Astrocyte (in vitro differentiated cells and primary cell): ENCODE measurements around the gene CNKSR3. TPM values are rescaled to one million over a fixed set of nuclear protein-coding genes. Genes with fewer than 3 reads are reported as not detected.

Experiments used
- DNase-seq: peaks from one replicate; pipeline ENCODE4 v3.0.0-alpha.2; 2010; ENCODE audit warnings: low read depth
- FAIRE-seq: peaks from 2 replicates; lab custom pipeline; 2011; peaks lifted over from hg19 to GRCh38; lab: Jason Lieb, UNC
- H2AFZ ChIP-seq: 2 replicates; pipeline ENCODE4 v1.6.0; 2012; ENCODE audit warnings: low read depth, low read length, inconsistent platforms
- H3K27ac ChIP-seq: 2 replicates; pipeline ENCODE4 v1.5.1; 2011; ENCODE audit warnings: low read depth, low read length, inconsistent platforms
- H3K27me3 ChIP-seq: 2 replicates; pipeline ENCODE4 v1.6.0; 2011; ENCODE audit warnings: low read length, inconsistent platforms; ENCODE audit not compliant: insufficient read depth
- H3K36me3 ChIP-seq: 2 replicates; pipeline ENCODE4 v1.5.1; 2011; ENCODE audit warnings: low read length, inconsistent platforms; ENCODE audit not compliant: insufficient read depth
- H3K4me1 ChIP-seq: 2 replicates; pipeline ENCODE4 v1.5.1; 2011; ENCODE audit warnings: low read length, inconsistent platforms; ENCODE audit not compliant: insufficient read depth
- H3K4me2 ChIP-seq: 2 replicates; pipeline ENCODE4 v1.6.0; 2012; ENCODE audit warnings: low read length, inconsistent platforms
- H3K4me3 ChIP-seq: 2 replicates; pipeline ENCODE4 v1.5.1; 2011; ENCODE audit warnings: low read depth, mild to moderate bottlenecking, low read length, inconsistent platforms; ENCODE audit not compliant: insufficient read depth
- H3K79me2 ChIP-seq: 2 replicates; pipeline ENCODE4 v1.6.0; 2012; ENCODE audit warnings: mild to moderate bottlenecking, low read length, inconsistent platforms; ENCODE audit not compliant: insufficient read depth
- H3K9ac ChIP-seq: 2 replicates; pipeline ENCODE4 v1.6.0; 2012; ENCODE audit warnings: mild to moderate bottlenecking, low read length, inconsistent platforms
- H3K9me3 ChIP-seq: 2 replicates; pipeline ENCODE4 v1.5.1; 2012; ENCODE audit warnings: low read depth, mild to moderate bottlenecking, low read length, inconsistent platforms; ENCODE audit not compliant: insufficient read depth
- H4K20me1 ChIP-seq: 2 replicates; pipeline ENCODE4 v1.6.0; 2012; ENCODE audit warnings: low read length, inconsistent platforms; ENCODE audit not compliant: insufficient read depth
- H3K27ac Mint-ChIP-seq: one replicate; pipeline ENCODE4 v1.8.0; 2021; ENCODE audit warnings: mild to moderate bottlenecking, mixed read lengths; ENCODE audit not compliant: unreplicated experiment
- H3K27me3 Mint-ChIP-seq: one replicate; pipeline ENCODE4 v1.8.0; 2021; ENCODE audit warnings: low read depth, mixed read lengths; ENCODE audit not compliant: unreplicated experiment
- H3K36me3 Mint-ChIP-seq: one replicate; pipeline ENCODE4 v1.8.0; 2021; ENCODE audit warnings: low read depth, mixed read lengths; ENCODE audit not compliant: unreplicated experiment
- H3K4me1 Mint-ChIP-seq: one replicate; pipeline ENCODE4 v1.8.0; 2021; ENCODE audit warnings: low read depth, mixed read lengths; ENCODE audit not compliant: unreplicated experiment
- H3K4me3 Mint-ChIP-seq: one replicate; pipeline ENCODE4 v1.8.0; 2021; ENCODE audit warnings: mild to moderate bottlenecking, moderate library complexity, mixed read lengths; ENCODE audit not compliant: unreplicated experiment
- H3K9me3 Mint-ChIP-seq: one replicate; pipeline ENCODE4 v1.8.0; 2021; ENCODE audit warnings: mild to moderate bottlenecking, mixed read lengths; ENCODE audit not compliant: unreplicated experiment
- EZH2 ChIP-seq: IDR thresholded peaks from 2 replicates; pipeline ENCODE4 v1.6.1; 2012; ENCODE audit warnings: mild to moderate bottlenecking, low read length, inconsistent platforms; ENCODE audit not compliant: insufficient read depth
- total RNA-seq: library from RNA; stranded (reverse); gene quantifications from 2 replicates; pipeline ENCODE4 v1.2.1, GENCODE V29; 2021
- TF ChIP-seq, protein P1 (sequence below): IDR thresholded peaks from 2 replicates; pipeline ENCODE4 v1.5.1; 2011; ENCODE audit warnings: low read depth, mild to moderate bottlenecking, inconsistent platforms, low read length, moderate library complexity; ENCODE audit not compliant: insufficient read depth

The CNKSR3 gene
- total RNA-seq, 1 donor from 2014 or later, result 11.1 TPM

DNA sequence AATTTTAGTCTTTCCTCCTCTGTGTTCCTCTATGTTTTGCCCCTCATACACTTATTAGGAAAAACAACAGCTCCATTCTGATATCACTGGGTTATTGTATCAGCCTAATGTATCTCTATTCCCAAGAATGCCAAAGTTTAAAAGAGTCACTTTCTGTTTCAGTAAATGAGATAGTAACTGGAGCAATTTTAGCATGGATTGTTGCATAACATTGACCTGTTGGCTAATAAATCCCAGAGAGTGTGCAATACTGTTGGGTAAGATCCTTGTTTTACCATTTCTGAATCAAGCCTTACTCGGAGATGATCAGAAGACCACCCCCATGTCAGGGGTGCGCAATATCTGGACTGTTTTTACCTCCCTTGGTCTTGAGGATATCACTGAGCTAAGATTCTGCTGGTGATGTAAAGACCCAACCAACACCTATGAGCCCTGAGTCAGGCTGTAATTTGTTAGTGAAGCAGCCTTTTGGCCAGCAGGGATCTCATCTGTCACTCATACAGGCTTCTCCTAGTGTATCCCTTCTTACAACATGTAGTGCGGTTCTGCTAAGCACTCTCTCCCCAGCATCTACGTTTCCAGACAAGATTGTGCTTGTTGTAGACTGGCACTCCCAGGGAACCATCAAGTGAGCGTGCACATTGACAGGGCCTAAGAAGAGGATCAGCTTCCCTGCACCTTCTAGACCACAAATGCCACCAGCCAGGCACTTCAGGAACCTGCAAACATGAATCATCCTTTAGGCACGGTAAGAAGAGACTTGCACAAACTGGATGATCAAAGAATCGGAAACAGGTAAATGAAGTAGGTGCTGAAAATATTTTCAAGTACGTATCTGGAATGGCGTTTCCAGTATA lies 142.4 kb downstream of the CNKSR3 start:
- DNase-seq, result no peak

DNA sequence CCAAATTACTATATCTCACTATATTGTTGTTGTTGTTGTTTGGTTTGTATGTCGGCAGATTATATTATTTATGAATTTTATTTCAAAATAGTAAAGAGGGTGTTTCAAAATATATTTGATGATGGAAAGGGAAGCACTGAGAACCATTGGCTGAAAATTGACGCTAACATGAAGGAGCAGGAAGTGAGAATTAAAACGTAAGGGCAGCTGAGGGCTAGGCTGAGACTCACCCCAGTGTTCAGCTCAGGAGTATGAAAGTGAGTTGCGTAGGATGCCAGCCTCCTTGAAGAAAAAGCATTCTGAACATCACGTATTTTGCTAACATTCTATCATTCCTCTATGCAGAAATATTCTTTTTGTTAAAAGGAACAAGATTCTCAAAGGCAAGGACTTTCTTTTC lies 143.1 kb downstream of the CNKSR3 start:
- H3K4me3 ChIP-seq, result no peak overlapping the region
- H3K9ac ChIP-seq, result no peak overlapping the region
- Mint-ChIP-seq H3K36me3 (no peaks in the 10 kb centered on the region), H3K27me3 (no peaks in the 10 kb centered on the region), H3K4me1 (no peaks in the 10 kb centered on the region), H3K27ac (no peak overlapping the region), H3K9me3 (no peaks in the 10 kb centered on the region), H3K4me3 (no peak overlapping the region)
- DNase-seq, result no peak
- no peak overlapping the region for H3K27ac ChIP-seq
- H3K9me3 ChIP-seq, result no peaks in the 10 kb centered on the region
- H4K20me1 ChIP-seq, result no peaks in the 10 kb centered on the region
- H3K4me1 ChIP-seq, result no peaks in the 10 kb centered on the region
- no peak for TF ChIP-seq EZH2
- TF ChIP-seq, protein P1, sequence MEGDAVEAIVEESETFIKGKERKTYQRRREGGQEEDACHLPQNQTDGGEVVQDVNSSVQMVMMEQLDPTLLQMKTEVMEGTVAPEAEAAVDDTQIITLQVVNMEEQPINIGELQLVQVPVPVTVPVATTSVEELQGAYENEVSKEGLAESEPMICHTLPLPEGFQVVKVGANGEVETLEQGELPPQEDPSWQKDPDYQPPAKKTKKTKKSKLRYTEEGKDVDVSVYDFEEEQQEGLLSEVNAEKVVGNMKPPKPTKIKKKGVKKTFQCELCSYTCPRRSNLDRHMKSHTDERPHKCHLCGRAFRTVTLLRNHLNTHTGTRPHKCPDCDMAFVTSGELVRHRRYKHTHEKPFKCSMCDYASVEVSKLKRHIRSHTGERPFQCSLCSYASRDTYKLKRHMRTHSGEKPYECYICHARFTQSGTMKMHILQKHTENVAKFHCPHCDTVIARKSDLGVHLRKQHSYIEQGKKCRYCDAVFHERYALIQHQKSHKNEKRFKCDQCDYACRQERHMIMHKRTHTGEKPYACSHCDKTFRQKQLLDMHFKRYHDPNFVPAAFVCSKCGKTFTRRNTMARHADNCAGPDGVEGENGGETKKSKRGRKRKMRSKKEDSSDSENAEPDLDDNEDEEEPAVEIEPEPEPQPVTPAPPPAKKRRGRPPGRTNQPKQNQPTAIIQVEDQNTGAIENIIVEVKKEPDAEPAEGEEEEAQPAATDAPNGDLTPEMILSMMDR, result no peak
- FAIRE-seq, result no peak
- H3K4me2 ChIP-seq, result no peak overlapping the region
- H3K27me3 ChIP-seq, result no peaks in the 10 kb centered on the region
- no peaks in the 10 kb centered on the region for H3K36me3 ChIP-seq
- no peak overlapping the region for H2AFZ ChIP-seq
- H3K79me2 ChIP-seq, result no peaks in the 10 kb centered on the region

More for the DNA sequence above, 142.4 kb downstream of the CNKSR3 start:
- Mint-ChIP-seq H3K27ac (no peak overlapping the region), H3K4me3 (no peak overlapping the region), H3K4me1 (no peaks in the 10 kb centered on the region), H3K27me3 (no peaks in the 10 kb centered on the region), H3K9me3 (no peaks in the 10 kb centered on the region), H3K36me3 (no peaks in the 10 kb centered on the region)
- Histone ChIP-seq H3K36me3 (no peaks in the 10 kb centered on the region), H3K4me2 (no peak overlapping the region), H3K27me3 (no peaks in the 10 kb centered on the region), H4K20me1 (no peaks in the 10 kb centered on the region), H3K4me1 (no peaks in the 10 kb centered on the region), H3K9me3 (no peaks in the 10 kb centered on the region), H3K4me3 (no peak overlapping the region), H2AFZ (no peak overlapping the region), H3K9ac (no peak overlapping the region), H3K79me2 (no peaks in the 10 kb centered on the region), H3K27ac (no peak overlapping the region)
- no peak for FAIRE-seq
- TF ChIP-seq, protein P1, result no peak
- no peak for TF ChIP-seq EZH2

GRCh38 chr6:154363821-154364220 lies 146.7 kb downstream of the CNKSR3 start:
- Histone ChIP-seq H3K27ac (no peak overlapping the region), H3K9me3 (no peaks in the 10 kb centered on the region), H3K36me3 (no peaks in the 10 kb centered on the region), H2AFZ (no peak overlapping the region), H4K20me1 (no peaks in the 10 kb centered on the region), H3K4me1 (peaks cover 3% of the 10 kb centered on the region), H3K9ac (no peak overlapping the region), H3K4me2 (no peak overlapping the region), H3K27me3 (no peaks in the 10 kb centered on the region), H3K4me3 (no peak overlapping the region), H3K79me2 (no peaks in the 10 kb centered on the region)
- no peak for TF ChIP-seq EZH2
- TF ChIP-seq, protein P1, result no peak
- Mint-ChIP-seq H3K4me1 (no peaks in the 10 kb centered on the region), H3K9me3 (no peaks in the 10 kb centered on the region), H3K36me3 (no peaks in the 10 kb centered on the region), H3K4me3 (no peak overlapping the region), H3K27me3 (peaks cover 1% of the 10 kb centered on the region), H3K27ac (no peak overlapping the region)
- no peak for DNase-seq
- no peak for FAIRE-seq
